Limb (tissue), 2 donors: Measurements from ENCODE around the gene IRF5.

Source experiments
- DNase-seq, 2 donors: peaks; one replicate each; pipeline ENCODE4 v3.0.0-alpha.2; 2016; ENCODE audit errors: extremely low spot score in 2 of 2

The IRF5 gene

DNA sequence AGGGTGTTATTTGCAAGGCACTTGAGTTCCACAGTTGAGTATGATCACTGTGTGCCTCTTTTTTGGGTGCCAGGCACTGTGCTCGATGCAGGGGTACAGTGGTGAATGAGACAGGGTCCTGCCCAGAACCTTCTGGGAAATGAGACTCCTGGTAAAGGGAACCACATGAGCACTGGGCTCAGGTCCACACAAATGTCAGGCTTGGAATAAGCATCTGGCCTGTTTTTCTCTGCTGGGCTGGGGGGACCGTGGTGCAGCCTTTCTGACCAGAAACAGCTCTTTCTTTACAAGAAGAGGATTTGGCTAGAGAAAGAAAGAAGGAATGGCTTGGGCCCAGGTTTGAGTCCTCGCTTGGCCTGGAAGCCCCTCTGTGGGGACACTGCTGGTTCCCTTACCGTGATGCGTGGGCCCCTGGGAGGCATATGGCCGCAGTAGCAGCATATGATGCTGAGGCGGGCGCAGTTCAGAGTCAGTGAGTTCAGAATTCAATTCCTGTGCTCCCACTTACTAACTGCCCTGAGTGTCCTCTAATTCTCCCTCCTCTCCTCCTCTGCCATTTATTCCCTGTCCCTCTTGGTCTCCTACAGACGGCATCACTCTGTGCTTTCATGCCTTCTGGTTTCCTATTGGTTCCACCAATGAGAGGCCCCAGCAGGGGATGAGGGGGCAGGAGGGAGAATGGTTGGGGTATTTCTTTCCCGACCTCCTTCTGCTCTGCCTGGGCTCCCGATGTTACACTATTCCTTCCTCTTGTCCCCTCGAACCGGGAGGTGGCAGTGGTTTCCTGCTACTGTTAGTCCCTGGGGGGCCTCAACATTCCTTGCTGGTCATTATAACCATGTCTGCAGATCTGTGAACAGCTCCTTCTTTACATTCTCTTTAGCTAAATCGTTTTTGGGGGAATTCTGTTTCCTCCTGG, 17.6 kb upstream of the IRF5 start:
- no peak for DNase-seq

DNA sequence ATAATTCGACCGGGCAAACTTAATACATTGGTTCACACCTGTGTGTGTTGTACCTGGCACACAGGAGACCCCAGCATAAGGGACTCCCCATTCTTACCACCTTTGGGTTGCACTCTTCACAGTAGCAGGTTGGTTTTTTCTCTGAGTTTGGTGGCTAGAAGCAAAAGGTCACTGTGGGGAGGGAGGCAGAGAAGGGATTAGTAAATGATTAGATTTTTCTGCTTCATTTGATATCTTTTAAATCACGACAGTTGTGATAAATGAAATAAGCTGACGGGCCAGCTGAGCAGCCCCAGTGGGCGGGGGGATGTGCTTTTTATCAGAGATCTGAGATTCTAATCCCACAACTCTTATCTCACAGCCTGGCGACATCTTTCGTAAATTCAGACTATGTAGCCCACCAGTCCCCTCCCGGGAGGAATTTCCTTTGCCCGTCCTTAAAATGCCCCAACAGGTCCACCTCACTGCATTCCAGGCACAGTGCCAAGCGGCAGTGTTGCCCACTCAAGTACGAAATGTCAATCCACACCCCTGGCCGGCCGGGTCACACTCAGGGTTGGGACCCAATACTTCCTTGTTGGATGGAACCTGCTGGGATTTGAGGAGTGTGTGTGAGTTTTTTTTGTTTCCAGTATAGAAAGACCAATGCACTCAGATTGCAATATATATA, 16.7 kb upstream of the IRF5 start:
- DNase-seq = no peak

DNA sequence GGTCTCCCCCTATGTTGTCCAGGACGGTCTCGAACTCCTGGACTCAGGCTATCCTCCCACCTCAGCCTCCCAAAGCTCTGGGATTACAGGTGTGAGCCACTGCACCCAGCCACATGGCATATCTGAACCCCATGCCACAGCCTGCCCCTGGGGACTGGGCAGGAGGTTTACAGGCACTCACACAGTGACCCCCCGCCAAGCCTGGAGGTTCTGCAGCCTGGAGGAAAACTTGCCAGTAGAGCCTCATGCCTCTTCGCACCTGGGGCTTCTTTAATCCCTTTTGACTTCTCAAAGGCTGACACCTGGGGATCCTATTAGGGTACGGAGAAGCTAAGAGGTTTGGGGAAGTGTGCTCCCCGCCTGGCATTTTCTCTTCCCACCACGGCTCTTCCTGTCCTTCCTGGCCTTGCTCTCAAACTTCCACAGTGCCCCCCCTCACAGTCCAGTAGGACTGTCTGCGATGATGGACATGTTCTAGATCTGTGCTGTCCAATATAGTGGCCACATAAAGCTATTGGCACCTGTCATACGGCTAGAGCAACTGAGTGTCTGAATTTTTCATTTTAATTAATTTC, 15.8 kb upstream of the IRF5 start:
- no peak for DNase-seq

DNA sequence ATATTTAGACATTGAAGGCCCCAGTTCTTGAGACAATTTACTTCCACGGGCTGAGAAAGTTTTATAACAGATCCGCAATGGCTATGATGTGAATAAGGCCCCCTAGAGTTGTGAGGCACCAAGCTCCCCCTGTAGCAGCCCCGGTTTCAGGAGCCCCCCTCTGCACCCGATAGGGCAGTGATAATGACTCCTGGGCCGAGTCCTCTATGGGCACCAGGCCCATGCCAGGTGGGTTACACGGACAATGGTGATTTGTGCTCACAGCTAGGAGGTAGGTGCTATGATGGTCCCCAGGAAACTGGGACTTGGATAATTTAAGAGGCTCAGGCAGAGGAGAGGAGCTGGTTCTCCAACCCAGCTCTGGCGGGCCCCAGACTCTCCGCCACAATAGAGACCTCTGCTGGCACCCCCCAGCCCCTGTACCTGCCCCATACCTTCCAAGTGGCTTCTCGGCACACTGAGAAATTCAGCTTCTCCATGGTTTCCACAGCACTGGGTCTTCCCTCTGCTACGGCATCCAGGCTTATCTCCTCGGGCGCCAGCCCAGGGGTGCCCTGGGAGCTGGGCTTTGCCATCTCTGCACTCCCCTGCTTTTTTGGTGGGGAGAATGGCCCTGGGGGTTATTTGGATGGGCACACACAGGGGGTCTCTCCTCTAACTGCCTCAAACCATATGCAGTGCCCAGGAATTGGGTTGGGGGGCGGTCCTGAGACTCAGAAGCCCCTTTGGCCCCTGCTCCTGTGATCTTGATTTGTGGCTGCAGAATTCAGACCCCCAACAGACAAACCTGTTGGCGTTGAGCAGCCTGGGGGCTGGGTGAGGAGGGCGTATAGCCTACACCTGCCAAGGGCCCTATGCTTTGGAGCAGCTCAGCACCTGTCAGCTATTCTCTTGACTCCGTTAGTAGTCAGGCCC, 15.0 kb upstream of the IRF5 start:
- DNase-seq = no peak

DNA sequence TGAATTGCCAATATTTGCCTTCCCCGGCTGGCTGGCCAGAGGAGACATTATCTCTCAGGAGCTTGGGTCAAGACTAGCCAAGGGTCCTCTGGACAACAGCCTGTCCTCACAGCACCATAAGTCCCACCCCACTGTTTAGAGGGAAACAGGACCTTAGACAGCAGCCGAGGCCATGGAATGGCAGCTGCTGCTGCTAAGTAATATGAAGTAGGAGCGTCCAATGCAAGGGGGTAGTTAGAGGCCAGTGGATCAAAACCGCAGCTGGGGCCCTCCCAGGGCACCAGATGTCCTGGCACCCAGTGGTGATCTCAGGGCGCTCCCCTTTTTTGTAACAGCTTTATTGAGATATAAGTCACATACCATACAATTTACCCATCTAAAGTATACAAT, 14.3 kb upstream of the IRF5 start:
- DNase-seq = no peak

DNA sequence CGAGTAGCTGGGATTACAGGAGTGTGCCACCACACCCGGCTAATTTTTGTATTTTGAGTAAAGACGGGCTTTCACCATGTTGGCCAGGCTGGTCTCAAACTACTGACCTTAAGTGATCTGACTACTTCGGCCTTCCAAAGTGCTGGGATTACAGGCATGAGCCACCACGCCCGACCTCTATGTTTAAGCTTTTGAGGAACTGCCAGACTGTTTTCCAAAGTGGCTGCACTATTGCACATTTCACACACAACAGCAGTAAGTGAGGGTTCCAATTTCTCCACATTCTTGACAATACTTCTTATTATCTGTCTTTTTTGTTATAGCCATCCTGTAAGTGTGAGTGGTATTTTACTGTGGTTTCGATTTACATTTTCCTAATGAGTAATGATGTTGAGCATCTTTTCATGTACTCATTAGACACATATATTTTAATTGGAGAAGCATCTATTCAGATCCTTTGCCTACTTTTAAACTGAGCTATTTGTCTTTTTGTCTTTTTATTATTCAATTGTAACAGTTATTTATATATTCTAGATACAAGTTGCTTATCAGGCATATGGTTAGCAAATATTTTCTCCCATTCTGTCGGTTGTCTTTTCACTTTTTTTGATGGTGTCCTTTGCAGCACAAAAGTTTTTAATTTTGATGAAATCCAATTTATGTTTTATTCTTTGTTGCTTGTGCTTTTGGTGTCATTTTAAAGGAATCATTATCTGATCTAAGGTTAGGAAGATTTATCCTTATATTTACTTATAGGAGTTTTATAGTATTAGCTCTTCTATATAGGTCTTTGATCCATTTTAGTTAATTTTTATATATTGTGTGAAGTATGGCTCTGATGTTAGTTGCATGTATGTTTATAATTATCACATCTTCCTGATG, 12.8 kb upstream of the IRF5 start:
- DNase-seq = no peak

DNA sequence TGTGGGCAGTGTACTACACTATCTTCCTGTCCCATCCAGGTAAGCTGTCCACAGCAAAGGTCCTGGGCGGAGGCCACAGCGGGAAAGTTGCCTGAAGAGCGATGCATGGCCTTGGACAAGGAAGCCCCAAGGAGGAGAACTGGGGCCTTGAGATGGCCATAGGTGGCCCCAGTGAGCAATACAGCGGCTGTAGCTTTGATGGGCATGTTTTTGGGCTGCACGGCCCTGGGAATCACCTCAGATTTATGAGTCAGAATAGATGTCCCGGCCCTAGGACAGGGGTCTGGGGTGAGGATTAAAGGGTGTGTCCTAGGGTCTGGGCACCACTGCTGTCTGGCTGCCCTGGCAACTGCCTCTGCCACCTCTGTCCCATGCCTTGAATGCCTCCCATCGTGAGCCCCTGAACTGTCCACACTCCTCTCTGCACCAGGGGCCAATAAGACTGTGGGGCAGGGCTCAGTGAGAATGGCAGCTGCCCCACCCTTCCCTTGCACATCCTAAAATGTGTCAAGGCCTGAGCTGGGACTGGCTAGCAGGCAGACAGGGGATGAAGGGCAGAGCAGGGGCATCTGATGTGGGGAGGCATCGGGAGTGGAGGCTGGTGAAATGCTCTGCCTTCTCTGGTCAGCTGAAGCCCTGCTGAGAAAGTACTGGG, 9.4 kb upstream of the IRF5 start:
- DNase-seq = no peak

DNA sequence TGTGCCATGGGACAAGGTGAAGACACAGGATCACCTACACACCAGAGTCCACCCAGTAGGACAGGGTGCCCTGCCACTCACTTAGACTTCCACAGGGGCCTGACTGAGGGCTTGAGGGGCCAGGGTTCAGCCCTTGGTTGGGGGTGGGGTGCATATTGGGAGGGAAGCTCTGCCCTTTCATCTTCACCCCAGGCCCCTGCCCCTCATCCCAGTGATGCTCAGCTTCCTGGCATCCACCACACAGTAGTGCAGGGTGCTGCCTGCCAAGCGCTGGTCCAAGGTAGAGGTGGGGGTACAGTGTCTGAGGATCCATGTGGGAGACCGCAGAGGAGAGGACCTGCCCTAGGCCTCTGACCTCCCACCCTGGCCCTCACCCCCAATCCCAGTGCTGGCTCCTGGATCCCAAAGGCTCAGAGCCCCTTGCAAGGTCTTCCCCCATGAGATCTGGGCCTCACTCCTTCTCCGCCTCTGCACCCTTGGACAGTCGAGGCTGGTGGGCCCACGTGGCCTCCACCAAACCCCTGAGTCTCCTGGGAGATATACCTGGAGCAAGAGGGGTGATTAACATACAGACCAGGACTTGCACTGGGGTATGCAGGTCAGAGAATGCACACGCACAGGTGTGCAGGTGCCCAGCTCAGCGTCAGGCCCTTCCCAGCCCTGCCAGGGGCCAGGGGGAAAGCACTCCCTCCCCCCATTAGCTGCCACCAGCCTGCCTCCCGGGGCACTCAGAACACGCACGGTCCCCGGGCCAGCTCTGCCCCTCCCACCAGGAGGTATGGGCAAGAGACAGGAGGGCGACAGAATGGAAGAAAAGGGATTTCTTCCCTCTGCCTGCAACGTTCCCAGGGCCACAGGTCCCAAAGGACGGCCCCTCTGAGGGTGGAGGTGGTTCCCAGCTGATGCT, 8.6 kb upstream of the IRF5 start:
- no peak for DNase-seq

DNA sequence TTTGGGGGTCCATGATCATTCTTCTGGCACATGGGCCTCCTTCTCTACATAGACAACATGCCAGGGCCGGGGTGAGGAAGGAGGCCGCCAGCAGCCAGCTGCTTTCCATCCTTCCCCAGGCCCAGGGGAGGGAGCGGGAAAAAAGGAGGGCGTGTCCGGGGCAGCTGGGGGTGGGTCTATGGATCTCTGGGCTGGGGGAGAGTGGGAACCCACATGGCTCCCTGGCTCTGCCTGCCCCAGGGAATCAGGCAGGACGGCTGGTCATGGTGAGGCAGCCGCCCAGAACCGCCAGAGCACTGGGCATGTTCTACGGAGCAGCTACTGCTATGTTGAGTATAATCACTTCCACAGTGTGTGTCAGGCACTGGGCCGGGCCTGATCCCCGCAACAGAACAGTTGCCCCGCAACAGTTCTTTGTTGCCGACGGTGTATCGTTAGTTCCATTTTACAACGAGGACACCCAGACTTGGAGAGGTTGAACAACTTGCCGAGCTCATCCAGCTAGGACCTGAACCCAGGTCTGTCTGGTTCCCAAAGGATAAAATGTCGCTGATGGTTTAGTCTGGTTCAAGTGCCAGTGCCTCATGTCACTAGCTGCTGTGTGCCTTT, 6.4 kb upstream of the IRF5 start:
- no peak for DNase-seq

DNA sequence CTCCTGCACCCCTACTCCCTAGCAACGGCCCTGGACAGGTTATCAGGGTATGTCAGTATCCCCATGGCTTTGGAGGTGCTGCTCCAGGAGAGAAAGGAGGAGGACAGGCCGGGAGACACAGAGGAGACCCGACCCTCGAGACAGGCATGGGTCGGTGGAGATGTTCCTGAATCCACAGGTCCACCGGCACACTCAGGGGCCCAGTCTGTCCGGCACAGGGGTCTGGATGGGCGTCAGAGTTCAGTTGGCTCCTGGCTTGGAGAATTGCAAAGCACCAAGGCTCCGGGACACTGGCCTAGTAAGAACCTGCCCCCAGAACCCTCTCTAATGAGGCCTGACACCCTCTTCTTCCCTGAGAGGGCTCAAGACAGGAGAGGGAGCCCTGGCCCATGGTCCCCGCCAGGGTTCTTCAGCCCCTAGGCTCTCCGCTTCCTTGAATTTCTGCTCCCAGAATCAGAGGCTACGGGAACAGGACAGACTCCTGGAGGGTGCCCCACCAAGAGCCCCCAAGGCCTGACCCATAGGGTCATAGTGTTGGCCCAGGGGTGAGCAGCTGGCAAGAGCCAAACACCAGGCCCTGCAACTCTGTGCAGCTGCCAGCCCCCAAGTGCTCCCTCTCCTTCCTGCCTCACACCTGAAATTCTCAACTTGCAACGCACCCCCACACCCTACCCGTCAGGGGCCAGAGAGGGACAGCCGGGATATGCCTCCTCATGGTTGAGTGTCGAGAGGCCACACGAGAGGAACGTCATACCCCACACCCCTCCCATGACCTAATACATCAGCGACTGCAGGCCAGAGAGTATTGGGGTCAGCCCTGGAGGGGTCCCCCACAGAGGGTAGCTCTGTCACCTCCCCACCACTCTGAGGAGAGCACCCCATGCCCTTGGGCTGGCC, 5.5 kb upstream of the IRF5 start:
- no peak for DNase-seq

DNA sequence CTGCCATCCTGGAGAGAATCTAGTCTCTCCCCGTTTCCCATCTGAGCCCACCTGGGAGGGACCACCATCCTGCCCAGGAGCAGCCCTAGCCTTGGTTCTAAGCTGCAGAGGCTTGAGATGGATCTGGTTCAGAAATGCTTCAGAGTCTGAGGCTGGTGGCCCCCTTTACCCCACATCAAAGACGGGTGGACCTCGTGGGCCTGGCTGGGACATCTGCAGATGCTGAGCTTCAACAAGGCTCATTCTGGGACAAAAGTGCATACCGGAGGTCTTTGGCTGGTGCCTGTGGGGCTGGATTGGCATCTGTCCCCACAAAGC, 4.9 kb upstream of the IRF5 start:
- DNase-seq = no peak

DNA sequence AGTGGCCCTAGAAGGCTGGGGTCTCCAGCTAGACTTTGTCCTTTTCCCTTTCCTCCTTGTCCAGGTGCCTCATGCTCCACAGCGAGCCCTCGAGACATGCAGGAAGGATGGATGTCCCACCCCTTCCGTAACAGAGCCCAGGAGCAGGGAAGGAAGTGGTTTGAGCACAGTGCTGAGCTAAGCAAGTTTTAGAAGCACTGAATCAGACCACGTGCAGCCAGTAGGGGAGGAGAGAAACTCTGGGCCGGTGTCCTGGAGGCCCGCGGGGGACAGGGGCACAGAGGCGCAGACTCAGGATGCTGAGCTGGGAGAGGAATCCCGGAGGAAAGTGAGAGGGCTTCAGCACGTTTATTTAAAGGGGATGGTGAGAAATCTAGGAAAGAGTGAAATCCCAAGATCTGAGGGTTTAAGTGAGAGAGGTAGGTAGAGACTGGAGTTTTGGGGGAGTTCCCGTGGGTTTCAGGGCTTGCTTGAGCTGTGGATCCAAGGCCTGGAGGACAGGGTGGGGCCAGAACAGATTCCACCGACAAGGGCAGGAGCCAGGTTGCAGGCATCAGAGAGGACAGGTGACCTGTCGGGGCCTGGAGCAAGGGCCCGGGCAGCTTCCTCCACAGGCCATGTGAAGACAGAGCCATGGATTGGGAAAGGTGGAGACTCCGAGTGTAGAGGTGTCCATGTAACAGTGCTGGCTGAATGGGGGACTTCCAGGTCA, 4.4 kb upstream of the IRF5 start:
- no peak for DNase-seq

DNA sequence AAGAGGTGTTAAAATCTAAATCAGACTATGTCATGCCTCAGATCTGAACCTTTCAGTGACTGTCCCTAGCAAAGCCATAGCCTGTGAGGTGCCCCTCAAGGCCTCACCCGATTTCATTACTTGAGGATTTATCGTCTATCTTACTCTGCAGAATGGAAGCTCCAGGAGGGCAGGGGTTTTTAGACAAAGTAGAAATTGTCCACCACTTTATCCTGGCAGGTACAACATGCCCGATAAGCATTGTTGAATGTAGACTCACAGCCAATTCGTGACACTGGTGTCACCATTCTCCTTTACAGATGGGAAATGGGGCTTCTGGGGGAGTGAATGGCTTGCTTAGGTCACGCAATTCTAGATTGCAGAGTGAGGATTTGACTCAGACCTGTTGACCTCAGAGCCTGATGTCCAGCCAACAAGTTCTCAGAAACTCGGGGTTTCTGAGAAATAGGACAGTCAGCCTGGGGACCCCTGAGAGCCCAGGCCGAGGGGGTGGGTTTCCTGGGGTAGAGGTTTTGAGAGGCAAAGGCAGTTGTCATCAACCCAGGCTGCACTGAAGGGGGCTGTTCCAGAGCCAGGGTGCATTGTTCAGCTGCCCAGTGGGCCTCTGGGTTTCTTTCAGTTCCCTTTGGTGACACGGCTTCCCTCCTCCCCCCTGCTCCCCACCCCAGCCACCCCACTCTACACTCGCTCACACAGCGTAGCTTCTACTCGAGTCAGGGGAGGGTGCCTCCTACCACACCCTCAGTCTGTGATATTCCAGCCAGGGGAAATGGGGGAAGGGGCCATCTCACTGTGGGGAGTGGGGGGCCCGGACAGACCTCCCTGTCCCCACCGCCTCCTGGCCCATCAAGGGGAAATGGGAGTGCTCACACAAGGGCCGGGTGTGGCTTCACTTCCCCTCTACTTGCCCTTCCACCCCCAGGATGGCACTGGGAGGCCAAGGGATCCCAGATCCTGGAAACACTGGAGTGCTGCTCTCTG, 3.1 kb upstream of the IRF5 start:
- no peak for DNase-seq

DNA sequence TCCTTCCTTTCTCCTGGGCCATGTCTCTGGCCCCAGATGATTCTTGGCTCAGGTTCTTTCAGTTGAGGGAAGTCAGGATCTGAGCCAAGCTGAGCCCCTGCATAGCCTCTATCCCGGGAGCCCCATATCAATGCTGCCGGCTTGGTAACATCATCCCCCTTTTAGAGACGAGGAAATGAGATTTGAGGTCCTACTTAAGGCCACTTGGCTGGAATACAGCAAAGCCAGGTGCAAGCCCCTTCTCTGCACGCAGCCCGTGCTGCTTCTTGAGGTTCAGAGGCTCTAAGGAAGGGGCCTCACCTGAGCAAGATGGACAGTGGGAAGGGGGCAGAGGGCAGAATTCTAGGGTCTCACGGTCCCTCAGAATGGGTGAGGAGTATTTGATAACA, 2.4 kb upstream of the IRF5 start:
- no peak for DNase-seq

DNA sequence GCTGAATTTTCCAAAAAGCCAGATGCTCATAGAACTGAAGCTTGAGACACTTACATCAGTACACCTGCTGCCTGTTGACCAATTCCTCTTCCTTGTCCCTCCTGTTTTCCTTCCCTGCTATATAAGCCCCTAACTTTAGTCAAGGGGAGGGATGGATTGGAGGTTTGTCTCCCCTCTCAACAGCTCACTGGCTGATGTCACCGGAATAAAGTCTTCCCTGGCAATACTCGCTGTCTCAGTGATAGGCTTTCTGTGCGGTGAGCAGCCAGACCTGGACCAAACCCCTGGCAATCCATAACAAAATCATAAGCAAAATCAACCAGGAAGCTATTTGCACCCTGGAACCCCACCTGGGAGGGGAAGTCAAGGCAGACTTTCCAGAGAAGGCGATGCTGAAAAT, 929 bp upstream of the IRF5 start:
- no peak for DNase-seq

DNA sequence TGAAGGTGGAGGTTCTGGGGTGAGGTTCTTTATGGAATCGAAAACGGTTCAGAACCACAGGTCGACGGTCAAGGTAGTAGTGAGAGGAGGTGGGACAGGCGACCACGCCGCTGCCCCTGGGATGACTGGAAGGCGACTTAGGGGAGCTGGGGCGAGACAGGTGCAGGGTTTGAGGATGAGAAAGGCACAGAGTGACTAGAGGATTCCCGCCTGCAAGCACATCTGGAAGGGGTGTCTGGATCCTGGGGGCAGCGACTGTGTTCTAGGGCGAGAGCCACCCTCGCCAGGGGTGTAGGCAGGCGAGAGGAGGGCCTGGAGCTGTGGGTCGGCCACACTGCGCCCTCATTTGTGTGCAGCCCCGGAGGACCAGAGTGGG, 468 bp upstream of the IRF5 start:
- no peak for DNase-seq
